ENCODE data around the gene SCN1B. TPM values are rescaled to one million over a fixed set of nuclear protein-coding genes. Genes with fewer than 3 reads are reported as not detected.

Gene SCN1B
- total and polyA plus RNA-seq, 2 of the 13 experiments (the other 11 are each of a cell fraction or from before 2014, with no cell fraction given): 2.7 to 20.1 TPM

DNA sequence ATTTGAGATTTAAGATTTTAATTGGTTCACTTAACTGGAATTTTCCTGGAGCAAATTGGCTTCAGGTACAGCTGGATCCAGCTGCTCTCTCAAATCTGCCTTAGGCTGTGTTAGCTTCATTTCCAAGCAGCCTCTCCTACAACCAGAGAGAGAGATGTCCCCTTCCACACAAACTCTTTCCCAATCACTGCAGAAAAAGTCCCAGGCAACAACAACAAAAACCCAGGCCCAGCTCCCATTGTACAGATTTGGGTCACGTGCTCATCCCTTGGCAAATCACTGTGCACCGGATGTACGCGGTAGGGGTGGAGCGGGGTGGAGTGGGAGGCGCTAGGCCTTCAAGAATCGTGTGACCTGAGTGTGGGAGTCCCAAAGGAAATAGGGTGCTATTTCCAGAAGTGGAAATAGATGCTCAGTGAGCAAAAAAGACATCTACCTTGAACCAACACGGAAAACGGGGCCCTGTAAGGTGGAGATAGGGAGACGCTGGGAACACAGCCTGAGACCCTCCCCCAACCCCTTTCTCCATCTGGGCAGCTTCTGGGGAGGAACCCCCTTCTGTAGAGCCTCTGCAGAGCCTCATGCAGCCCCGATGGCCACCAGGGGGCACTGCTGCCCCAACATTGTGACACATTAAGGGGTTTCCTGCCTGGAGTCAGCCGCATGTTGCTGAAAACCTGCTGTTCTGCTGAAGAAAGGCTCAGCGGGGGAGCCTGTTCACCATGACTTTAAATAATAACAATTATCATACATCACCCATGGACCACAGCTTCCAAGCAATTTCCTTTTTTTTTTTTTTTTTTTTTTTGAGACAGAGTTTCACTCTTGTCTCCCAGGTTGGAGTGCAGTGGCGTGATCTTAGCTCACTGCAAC, 36.7 kb downstream of the SCN1B start (continued):
- TF ChIP-seq, protein P1, sequence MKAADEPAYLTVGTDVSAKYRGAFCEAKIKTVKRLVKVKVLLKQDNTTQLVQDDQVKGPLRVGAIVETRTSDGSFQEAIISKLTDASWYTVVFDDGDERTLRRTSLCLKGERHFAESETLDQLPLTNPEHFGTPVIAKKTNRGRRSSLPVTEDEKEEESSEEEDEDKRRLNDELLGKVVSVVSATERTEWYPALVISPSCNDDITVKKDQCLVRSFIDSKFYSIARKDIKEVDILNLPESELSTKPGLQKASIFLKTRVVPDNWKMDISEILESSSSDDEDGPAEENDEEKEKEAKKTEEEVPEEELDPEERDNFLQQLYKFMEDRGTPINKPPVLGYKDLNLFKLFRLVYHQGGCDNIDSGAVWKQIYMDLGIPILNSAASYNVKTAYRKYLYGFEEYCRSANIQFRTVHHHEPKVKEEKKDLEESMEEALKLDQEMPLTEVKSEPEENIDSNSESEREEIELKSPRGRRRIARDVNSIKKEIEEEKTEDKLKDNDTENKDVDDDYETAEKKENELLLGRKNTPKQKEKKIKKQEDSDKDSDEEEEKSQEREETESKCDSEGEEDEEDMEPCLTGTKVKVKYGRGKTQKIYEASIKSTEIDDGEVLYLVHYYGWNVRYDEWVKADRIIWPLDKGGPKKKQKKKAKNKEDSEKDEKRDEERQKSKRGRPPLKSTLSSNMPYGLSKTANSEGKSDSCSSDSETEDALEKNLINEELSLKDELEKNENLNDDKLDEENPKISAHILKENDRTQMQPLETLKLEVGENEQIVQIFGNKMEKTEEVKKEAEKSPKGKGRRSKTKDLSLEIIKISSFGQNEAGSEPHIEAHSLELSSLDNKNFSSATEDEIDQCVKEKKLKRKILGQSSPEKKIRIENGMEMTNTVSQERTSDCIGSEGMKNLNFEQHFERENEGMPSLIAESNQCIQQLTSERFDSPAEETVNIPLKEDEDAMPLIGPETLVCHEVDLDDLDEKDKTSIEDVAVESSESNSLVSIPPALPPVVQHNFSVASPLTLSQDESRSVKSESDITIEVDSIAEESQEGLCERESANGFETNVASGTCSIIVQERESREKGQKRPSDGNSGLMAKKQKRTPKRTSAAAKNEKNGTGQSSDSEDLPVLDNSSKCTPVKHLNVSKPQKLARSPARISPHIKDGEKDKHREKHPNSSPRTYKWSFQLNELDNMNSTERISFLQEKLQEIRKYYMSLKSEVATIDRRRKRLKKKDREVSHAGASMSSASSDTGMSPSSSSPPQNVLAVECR (CRISPR knock-in tag; IDR thresholded peaks at IDR 0.05; ENCODE audit: borderline replicate concordance): peak; percentile 41; the same call in 1 of the 2 replicates
- TF ChIP-seq, protein P2, sequence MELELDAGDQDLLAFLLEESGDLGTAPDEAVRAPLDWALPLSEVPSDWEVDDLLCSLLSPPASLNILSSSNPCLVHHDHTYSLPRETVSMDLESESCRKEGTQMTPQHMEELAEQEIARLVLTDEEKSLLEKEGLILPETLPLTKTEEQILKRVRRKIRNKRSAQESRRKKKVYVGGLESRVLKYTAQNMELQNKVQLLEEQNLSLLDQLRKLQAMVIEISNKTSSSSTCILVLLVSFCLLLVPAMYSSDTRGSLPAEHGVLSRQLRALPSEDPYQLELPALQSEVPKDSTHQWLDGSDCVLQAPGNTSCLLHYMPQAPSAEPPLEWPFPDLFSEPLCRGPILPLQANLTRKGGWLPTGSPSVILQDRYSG (CRISPR knock-in tag; IDR thresholded peaks at IDR 0.05): no peak
- TF ChIP-seq, protein P3, sequence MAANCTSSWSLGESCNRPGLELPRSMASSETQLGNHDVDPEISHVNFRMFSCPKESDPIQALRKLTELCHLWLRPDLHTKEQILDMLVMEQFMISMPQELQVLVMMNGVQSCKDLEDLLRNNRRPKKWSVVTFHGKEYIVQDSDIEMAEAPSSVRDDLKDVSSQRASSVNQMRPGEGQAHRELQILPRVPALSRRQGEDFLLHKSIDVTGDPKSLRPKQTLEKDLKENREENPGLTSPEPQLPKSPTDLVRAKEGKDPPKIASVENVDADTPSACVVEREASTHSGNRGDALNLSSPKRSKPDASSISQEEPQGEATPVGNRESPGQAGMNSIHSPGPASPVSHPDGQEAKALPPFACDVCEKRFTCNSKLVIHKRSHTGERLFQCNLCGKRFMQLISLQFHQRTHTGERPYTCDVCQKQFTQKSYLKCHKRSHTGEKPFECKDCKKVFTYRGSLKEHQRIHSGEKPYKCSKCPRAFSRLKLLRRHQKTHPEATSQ (CRISPR knock-in tag; IDR thresholded peaks at IDR 0.05; ENCODE audit: borderline replicate concordance): no peak
